ENCODE measurements around the gene LIPG. TPM values are rescaled to one million over a fixed set of nuclear protein-coding genes. Genes with fewer than 3 reads are reported as not detected.

The LIPG gene
- total and polyA plus RNA-seq, 2 of the 13 experiments (the other 11 are each of a cell fraction or from before 2014, with no cell fraction given), result 0.96 to 10.8 TPM

- TF ChIP-seq ZNF513 (CRISPR knock-in tag; conservative IDR thresholded peaks at IDR 0.05) (no peak), HOXA3 (CRISPR knock-in tag; IDR thresholded peaks at IDR 0.05) (0 out of 2 replicates have a peak, but pooled peaks have one; percentile 18), ZNF124 (CRISPR knock-in tag; IDR thresholded peaks at IDR 0.05) (no peak), SETDB1 (CRISPR knock-in tag; IDR thresholded peaks at IDR 0.05; ENCODE audit: borderline replicate concordance) (no peak), ZNF800 (CRISPR knock-in tag; IDR thresholded peaks at IDR 0.05) (peak; percentile 84), ZFY (CRISPR knock-in tag; IDR thresholded peaks at IDR 0.05) (peak; percentile 12; the same call in 1 of the 2 replicates), FUBP1 (CRISPR knock-in tag; IDR thresholded peaks at IDR 0.05; ENCODE audit: borderline replicate concordance) (no peak), YEATS4 (CRISPR knock-in tag; IDR thresholded peaks at IDR 0.05; ENCODE audit: borderline replicate concordance) (0 out of 2 replicates have a peak, but pooled peaks have one; percentile 40), NCOA2 (CRISPR knock-in tag; IDR thresholded peaks at IDR 0.05) (no peak), THAP11 (CRISPR knock-in tag; IDR thresholded peaks at IDR 0.05) (no peak), MAX (IDR thresholded peaks at IDR 0.05) (peak; percentile 36), ZMAT3 (CRISPR knock-in tag; conservative IDR thresholded peaks at IDR 0.05) (0 out of 2 replicates have a peak, but pooled peaks have one; percentile 25), ZNF232 (CRISPR knock-in tag; IDR thresholded peaks at IDR 0.05; ENCODE audit: borderline replicate concordance) (no peak), SMARCC2 (IDR thresholded peaks at IDR 0.05) (no peak), TAF1 (CRISPR knock-in tag; IDR thresholded peaks at IDR 0.05) (no peak)
Observed at GRCh38 chr18:49560624-49561288, 1.1 kb upstream of the LIPG start (continued).
